HEK293 (cell line): ENCODE data around the gene C11orf98.
A peak's percentile ranks its signal among the peaks of the same experiment; 100 is the strongest.

ENCODE experiments used
- CTCF ChIA-PET: fragments of 350-600 bp; formaldehyde crosslinking; extraction: SDS; loops from one replicate; lab custom pipeline; 2021; ENCODE audit warnings: antibody characterized with exemption; lab: Yijun Ruan, JAX
- POLR2A ChIA-PET: fragments of 300-600 bp; formaldehyde crosslinking; extraction: SDS; loops from one replicate; lab custom pipeline; 2020; ENCODE audit warnings: antibody characterized with exemption, inconsistent platforms; lab: Yijun Ruan, JAX
- H3K27ac ChIP-seq: fragments of 200-500 bp; sonication (Bioruptor generic); 2 replicates; pipeline ENCODE4 v1.5.1; 2014; ENCODE audit warnings: low read depth, low read length, control low read depth, inconsistent platforms; ENCODE audit errors: extremely low read depth
- H3K36me3 ChIP-seq, 2 experiments: fragments of 200-500 bp in 1 of 2; sonication (Bioruptor generic) in 1 of 2; 1 replicate in 1 of 2; 2 replicates in 1 of 2; pipeline ENCODE4 v1.5.1; 2014 to 2017; ENCODE audit warnings: inconsistent platforms in 2 of 2, low read length in 2 of 2; ENCODE audit not compliant: control insufficient read depth in 2 of 2, insufficient read depth in 1 of 2
- H3K4me1 ChIP-seq: fragments of 200-500 bp; sonication (Bioruptor generic); 2 replicates; pipeline ENCODE4 v1.5.1; 2014; ENCODE audit warnings: mild to moderate bottlenecking, low read length, inconsistent platforms; ENCODE audit not compliant: control insufficient read depth, insufficient read depth
- H3K4me3 ChIP-seq: 2 replicates; pipeline ENCODE4 v1.5.1; 2011; ENCODE audit warnings: low read depth, mild to moderate bottlenecking, control low read depth, low read length, moderate library complexity
- H3K9me3 ChIP-seq: fragments of 200-500 bp; sonication (Bioruptor generic); 2 replicates; pipeline ENCODE4 v1.5.1; 2014; ENCODE audit warnings: low read depth, low read length, inconsistent platforms; ENCODE audit not compliant: control insufficient read depth, insufficient read depth
- MEIS1 ChIP-seq: sonication (generic); formaldehyde crosslinking; IDR thresholded peaks from 2 replicates; pipeline ENCODE4 v1.8.1; 2022; ENCODE audit warnings: missing genetic modification reagents, mild to moderate bottlenecking, borderline replicate concordance
- MYNN ChIP-seq: fragments of 450-650 bp; formaldehyde crosslinking; IDR thresholded peaks from 2 replicates; pipeline ENCODE4 v1.5.1; 2016; ENCODE audit warnings: missing biosample characterization, missing genetic modification characterization, borderline replicate concordance
- ZBTB48 ChIP-seq: fragments of 450-650 bp; formaldehyde crosslinking; IDR thresholded peaks from 2 replicates; pipeline ENCODE4 v1.5.1; 2016; ENCODE audit warnings: missing biosample characterization, missing genetic modification characterization
- ZBTB7A ChIP-seq: fragments of 450-650 bp; formaldehyde crosslinking; IDR thresholded peaks from 2 replicates; pipeline ENCODE4 v1.5.1; 2016; ENCODE audit warnings: low read depth, missing biosample characterization, missing genetic modification characterization
- ZFP41 ChIP-seq: fragments of 450-650 bp; formaldehyde crosslinking; IDR thresholded peaks from 2 replicates; pipeline ENCODE4 v1.5.1; 2016; ENCODE audit warnings: missing biosample characterization, missing genetic modification characterization, borderline replicate concordance
- ZNF223 ChIP-seq: fragments of 450-650 bp; formaldehyde crosslinking; IDR thresholded peaks from 2 replicates; pipeline ENCODE4 v1.5.1; 2016; ENCODE audit warnings: missing biosample characterization, missing genetic modification characterization
- ZNF292 ChIP-seq: fragments of 450-650 bp; formaldehyde crosslinking; IDR thresholded peaks from 2 replicates; pipeline ENCODE4 v1.5.1; 2016; ENCODE audit warnings: low read depth, missing biosample characterization, missing genetic modification characterization, borderline replicate concordance
- ZNF404 ChIP-seq: fragments of 450-650 bp; formaldehyde crosslinking; IDR thresholded peaks from 2 replicates; pipeline ENCODE4 v1.5.1; 2017; ENCODE audit warnings: missing biosample characterization, missing genetic modification characterization
- ZNF654 ChIP-seq: fragments of 450-650 bp; formaldehyde crosslinking; IDR thresholded peaks from 2 replicates; pipeline ENCODE4 v1.5.1; 2016; ENCODE audit warnings: low read depth, missing biosample characterization, missing genetic modification characterization
- ZNF670 ChIP-seq: fragments of 450-650 bp; formaldehyde crosslinking; IDR thresholded peaks from 2 replicates; pipeline ENCODE4 v1.5.1; 2016; ENCODE audit warnings: missing biosample characterization, missing genetic modification characterization, low read depth
- ZNF701 ChIP-seq: fragments of 450-650 bp; formaldehyde crosslinking; IDR thresholded peaks from 2 replicates; pipeline ENCODE4 v1.5.1; 2016; ENCODE audit warnings: missing biosample characterization, missing genetic modification characterization
- ZSCAN23 ChIP-seq: fragments of 450-650 bp; formaldehyde crosslinking; IDR thresholded peaks from 2 replicates; pipeline ENCODE4 v1.5.1; 2016; ENCODE audit warnings: missing biosample characterization, missing genetic modification characterization
- TF ChIP-seq, protein P1 (sequence below): fragments of 450-650 bp; formaldehyde crosslinking; IDR thresholded peaks from 2 replicates; pipeline ENCODE4 v1.5.1; 2016; ENCODE audit warnings: missing biosample characterization, missing genetic modification characterization
- TF ChIP-seq, protein P2 (sequence below): fragments of 450-650 bp; formaldehyde crosslinking; IDR thresholded peaks from 2 replicates; pipeline ENCODE4 v1.5.1; 2016; ENCODE audit warnings: missing biosample characterization, missing genetic modification characterization
- TF ChIP-seq, protein P3 (sequence below): fragments of 450-650 bp; formaldehyde crosslinking; IDR thresholded peaks from 2 replicates; pipeline ENCODE4 v1.5.1; 2016; ENCODE audit warnings: missing biosample characterization, missing genetic modification characterization
- TF ChIP-seq, protein P4 (sequence below): fragments of 450-650 bp; formaldehyde crosslinking; IDR thresholded peaks from 2 replicates; pipeline ENCODE4 v1.5.1; 2016; ENCODE audit warnings: missing biosample characterization, missing genetic modification characterization

The C11orf98 gene

DNA sequence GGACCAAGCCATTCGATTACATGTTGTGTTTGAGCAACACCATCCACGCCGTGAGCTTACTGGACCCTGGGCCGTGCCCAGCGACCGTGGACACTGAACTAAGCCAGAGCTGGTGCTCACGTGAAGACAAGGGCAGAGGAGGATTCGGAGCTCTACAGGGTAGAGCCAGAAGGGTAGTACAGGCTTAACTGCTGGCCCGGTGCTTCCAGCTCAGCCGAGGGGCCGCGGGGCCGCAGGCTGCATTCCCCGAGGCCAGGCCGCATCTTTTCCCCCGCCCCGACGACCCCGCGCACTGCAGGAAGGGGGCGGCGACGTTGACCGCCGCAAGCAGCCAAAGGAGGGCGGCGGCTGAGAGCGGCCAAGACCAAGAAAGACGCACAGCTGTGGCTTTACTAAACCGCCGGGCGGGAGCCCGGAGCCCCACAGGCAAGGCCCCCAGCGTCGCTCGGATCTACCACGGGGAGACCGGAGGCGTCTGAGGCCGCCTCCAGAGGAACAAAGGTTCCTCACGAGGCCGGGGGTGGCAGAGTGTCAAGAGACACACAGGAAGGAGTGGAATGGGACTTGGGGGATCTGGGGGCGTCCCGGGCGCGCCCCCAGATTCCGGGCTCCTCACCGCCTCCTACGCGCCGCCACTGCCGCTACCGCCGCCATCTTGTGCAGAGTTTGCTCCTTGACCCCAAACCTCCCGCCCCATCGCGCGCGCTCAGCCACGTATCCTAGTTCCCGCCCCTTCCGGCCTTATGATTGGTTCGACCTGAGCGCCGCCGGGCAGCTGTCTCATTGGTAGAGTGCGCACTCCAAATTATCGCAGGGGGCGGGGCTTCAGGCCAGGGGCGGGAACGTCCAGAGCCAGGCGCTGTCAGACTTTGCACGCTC lies 18.8 kb downstream of the C11orf98 start, which contains the start of gene GANAB (continued):
- no peak for TF ChIP-seq ZSCAN23 (tag by site-specific recombination)
- TF ChIP-seq, protein P1, sequence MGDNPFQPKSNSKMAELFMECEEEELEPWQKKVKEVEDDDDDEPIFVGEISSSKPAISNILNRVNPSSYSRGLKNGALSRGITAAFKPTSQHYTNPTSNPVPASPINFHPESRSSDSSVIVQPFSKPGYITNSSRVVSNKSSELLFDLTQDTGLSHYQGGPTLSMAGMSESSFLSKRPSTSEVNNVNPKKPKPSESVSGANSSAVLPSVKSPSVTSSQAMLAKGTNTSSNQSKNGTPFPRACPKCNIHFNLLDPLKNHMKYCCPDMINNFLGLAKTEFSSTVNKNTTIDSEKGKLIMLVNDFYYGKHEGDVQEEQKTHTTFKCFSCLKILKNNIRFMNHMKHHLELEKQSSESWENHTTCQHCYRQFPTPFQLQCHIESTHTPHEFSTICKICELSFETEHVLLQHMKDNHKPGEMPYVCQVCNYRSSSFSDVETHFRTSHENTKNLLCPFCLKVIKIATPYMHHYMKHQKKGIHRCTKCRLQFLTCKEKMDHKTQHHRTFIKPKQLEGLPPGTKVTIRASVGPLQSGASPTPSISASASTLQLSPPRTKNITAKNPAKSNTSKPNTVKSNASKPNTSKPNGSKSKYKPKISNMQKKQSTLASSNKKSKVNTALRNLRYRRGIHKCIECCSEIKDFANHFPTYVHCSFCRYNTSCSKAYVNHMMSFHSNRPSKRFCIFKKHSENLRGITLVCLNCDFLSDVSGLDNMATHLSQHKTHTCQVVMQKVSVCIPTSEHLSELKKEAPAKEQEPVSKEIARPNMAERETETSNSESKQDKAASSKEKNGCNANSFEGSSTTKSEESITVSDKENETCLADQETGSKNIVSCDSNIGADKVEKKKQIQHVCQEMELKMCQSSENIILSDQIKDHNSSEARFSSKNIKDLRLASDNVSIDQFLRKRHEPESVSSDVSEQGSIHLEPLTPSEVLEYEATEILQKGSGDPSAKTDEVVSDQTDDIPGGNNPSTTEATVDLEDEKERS (tag by site-specific recombination), result no peak
- no peak for TF ChIP-seq ZNF654 (tag by site-specific recombination)
- TF ChIP-seq ZNF701 (tag by site-specific recombination), result no peak
- no peak for TF ChIP-seq ZNF670 (tag by site-specific recombination)
- TF ChIP-seq ZFP41 (tag by site-specific recombination), result no peak
- TF ChIP-seq ZNF223, result no peak

DNA sequence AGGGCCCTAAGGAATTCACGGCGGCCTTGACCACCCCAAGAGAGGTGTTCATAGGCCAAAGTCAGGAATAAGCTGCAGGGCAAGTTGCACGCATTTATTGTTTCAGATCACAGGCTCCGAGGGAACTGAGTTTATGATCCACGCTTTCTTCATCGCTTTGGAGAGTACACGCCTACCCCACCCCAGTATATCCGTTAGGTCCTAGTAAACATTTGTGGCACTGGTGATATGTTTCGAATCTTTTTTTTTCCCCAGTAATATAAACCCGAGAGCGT lies 19.4 kb downstream of the C11orf98 start:
- H3K36me3 ChIP-seq, result peaks cover 5 to 54% of the 10 kb centered on the region in 2 experiments; a peak in 2 of 3 replicates
- TF ChIP-seq ZBTB48 (tag by site-specific recombination) (no peak), MEIS1 (no peak), ZNF292 (tag by site-specific recombination) (no peak), MYNN (tag by site-specific recombination) (no peak), ZNF404 (tag by site-specific recombination) (no peak), ZBTB7A (tag by site-specific recombination) (no peak)
- TF ChIP-seq, protein P2, sequence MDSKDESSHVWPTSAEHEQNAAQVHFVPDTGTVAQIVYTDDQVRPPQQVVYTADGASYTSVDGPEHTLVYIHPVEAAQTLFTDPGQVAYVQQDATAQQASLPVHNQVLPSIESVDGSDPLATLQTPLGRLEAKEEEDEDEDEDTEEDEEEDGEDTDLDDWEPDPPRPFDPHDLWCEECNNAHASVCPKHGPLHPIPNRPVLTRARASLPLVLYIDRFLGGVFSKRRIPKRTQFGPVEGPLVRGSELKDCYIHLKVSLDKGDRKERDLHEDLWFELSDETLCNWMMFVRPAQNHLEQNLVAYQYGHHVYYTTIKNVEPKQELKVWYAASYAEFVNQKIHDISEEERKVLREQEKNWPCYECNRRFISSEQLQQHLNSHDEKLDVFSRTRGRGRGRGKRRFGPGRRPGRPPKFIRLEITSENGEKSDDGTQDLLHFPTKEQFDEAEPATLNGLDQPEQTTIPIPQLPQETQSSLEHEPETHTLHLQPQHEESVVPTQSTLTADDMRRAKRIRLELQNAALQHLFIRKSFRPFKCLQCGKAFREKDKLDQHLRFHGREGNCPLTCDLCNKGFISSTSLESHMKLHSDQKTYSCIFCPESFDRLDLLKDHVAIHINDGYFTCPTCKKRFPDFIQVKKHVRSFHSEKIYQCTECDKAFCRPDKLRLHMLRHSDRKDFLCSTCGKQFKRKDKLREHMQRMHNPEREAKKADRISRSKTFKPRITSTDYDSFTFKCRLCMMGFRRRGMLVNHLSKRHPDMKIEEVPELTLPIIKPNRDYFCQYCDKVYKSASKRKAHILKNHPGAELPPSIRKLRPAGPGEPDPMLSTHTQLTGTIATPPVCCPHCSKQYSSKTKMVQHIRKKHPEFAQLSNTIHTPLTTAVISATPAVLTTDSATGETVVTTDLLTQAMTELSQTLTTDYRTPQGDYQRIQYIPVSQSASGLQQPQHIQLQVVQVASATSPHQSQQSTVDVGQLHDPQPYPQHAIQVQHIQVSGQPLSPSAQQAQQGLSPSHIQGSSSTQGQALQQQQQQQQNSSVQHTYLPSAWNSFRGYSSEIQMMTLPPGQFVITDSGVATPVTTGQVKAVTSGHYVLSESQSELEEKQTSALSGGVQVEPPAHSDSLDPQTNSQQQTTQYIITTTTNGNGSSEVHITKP (tag by site-specific recombination), result no peak
- TF ChIP-seq, protein P3, sequence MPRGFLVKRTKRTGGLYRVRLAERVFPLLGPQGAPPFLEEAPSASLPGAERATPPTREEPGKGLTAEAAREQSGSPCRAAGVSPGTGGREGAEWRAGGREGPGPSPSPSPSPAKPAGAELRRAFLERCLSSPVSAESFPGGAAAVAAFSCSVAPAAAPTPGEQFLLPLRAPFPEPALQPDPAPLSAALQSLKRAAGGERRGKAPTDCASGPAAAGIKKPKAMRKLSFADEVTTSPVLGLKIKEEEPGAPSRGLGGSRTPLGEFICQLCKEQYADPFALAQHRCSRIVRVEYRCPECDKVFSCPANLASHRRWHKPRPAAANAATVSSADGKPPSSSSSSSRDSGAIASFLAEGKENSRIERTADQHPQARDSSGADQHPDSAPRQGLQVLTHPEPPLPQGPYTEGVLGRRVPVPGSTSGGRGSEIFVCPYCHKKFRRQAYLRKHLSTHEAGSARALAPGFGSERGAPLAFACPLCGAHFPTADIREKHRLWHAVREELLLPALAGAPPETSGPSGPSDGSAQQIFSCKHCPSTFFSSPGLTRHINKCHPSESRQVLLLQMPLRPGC (tag by site-specific recombination), result no peak
- TF ChIP-seq, protein P4, sequence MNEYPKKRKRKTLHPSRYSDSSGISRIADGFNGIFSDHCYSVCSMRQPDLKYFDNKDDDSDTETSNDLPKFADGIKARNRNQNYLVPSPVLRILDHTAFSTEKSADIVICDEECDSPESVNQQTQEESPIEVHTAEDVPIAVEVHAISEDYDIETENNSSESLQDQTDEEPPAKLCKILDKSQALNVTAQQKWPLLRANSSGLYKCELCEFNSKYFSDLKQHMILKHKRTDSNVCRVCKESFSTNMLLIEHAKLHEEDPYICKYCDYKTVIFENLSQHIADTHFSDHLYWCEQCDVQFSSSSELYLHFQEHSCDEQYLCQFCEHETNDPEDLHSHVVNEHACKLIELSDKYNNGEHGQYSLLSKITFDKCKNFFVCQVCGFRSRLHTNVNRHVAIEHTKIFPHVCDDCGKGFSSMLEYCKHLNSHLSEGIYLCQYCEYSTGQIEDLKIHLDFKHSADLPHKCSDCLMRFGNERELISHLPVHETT (tag by site-specific recombination), result no peak
- TF ChIP-seq, all 188 proteins: peak for 0
- no peaks in the 10 kb centered on the region for H3K9me3 ChIP-seq
- CTCF ChIA-PET, result interaction anchor here (0.9 to 1.5 kb wide), 3 partner anchors 10 to 85 kb away, joined by 3 to 5 read pairs (median 4); no protein-coding TSS in a partner anchor
- peak overlapping the region; percentile 83; the same call in 1 of the 2 replicates for H3K27ac ChIP-seq
- H3K4me1 ChIP-seq, result peaks cover 3% of the 10 kb centered on the region; the same call in 1 of the 2 replicates
- H3K4me3 ChIP-seq, result peak overlapping the region; percentile 86
- POLR2A ChIA-PET, result interaction anchor here (1.1 to 5.9 kb wide), 14 partner anchors 8 to 256 kb away, joined by 3 to 79 read pairs (median 6); partner anchors contain the start of genes B3GAT3, C11orf98, CSKMT and EEF1G
